T-helper 9 cell (primary cell): ENCODE data around the gene CARMIL1.
"Not testable (repeated sequence)": the region's sequence is repeated elsewhere in the genome, so short reads cannot be mapped to it uniquely, and the experiment has no call there.

Experiments
- DNase-seq: peaks from one replicate; pipeline ENCODE4 v3.0.0-alpha.2; 2020

Gene CARMIL1

GRCh38 chr6:25585225-25585624, 306.1 kb downstream of the CARMIL1 start:
- DNase-seq: no peak

GRCh38 chr6:25586119-25586518, 306.9 kb downstream of the CARMIL1 start:
- not testable (repeated sequence) for DNase-seq

- no peak for DNase-seq
Measured at GRCh38 chr6:25586927-25587326, 307.8 kb downstream of the CARMIL1 start.

- no peak for DNase-seq
Measured at GRCh38 chr6:25590986-25591385, 311.8 kb downstream of the CARMIL1 start.

- DNase-seq: no peak
Measured at GRCh38 chr6:25596928-25597818, 318.0 kb downstream of the CARMIL1 start.

- DNase-seq: no peak
Measured at GRCh38 chr6:25599516-25600085, 320.4 kb downstream of the CARMIL1 start.

- DNase-seq: no peak
Measured at GRCh38 chr6:25601800-25602673, 322.9 kb downstream of the CARMIL1 start.

GRCh38 chr6:25602674-25602982, 323.5 kb downstream of the CARMIL1 start:
- DNase-seq: no peak

- DNase-seq: no peak
Measured at GRCh38 chr6:25603251-25603650, 324.1 kb downstream of the CARMIL1 start.

- DNase-seq: no peak
Measured at GRCh38 chr6:25606151-25606550, 327.0 kb downstream of the CARMIL1 start.

- DNase-seq: no peak
Measured at GRCh38 chr6:25608558-25609174, 329.5 kb downstream of the CARMIL1 start.

- no peak for DNase-seq
Measured at GRCh38 chr6:25612666-25613065, 333.5 kb downstream of the CARMIL1 start.

GRCh38 chr6:25613415-25613814, 334.2 kb downstream of the CARMIL1 start:
- no peak for DNase-seq

- no peak for DNase-seq
Measured at GRCh38 chr6:25614052-25614451, 334.9 kb downstream of the CARMIL1 start.

- no peak for DNase-seq
Measured at GRCh38 chr6:25615471-25615870, 336.3 kb downstream of the CARMIL1 start.

- DNase-seq: no peak
Measured at GRCh38 chr6:25617997-25618396, 338.8 kb downstream of the CARMIL1 start.

GRCh38 chr6:25619217-25619616, 340.0 kb downstream of the CARMIL1 start:
- no peak for DNase-seq

GRCh38 chr6:25620391-25620790, 341.2 kb downstream of the CARMIL1 start:
- DNase-seq: no peak

- no peak for DNase-seq
Measured at GRCh38 chr6:25623065-25623464, 343.9 kb downstream of the CARMIL1 start.

GRCh38 chr6:25623879-25624278, 344.7 kb downstream of the CARMIL1 start:
- DNase-seq: no peak

- DNase-seq: no peak
Measured at GRCh38 chr6:25627001-25627400, 347.8 kb downstream of the CARMIL1 start.

- DNase-seq: no peak
Measured at GRCh38 chr6:25628471-25629197, 349.5 kb downstream of the CARMIL1 start.
